ENCODE data around the gene ZNF688. TPM values are rescaled to one million over a fixed set of nuclear protein-coding genes. Genes with fewer than 3 reads are reported as not detected.
A peak's percentile ranks its signal among the peaks of the same experiment; 100 is the strongest.

ZNF688 gene
- total and polyA plus RNA-seq, 2 of the 13 experiments (the other 11 are each of a cell fraction or from before 2014, with no cell fraction given), result 2.4 to 5.4 TPM

DNA sequence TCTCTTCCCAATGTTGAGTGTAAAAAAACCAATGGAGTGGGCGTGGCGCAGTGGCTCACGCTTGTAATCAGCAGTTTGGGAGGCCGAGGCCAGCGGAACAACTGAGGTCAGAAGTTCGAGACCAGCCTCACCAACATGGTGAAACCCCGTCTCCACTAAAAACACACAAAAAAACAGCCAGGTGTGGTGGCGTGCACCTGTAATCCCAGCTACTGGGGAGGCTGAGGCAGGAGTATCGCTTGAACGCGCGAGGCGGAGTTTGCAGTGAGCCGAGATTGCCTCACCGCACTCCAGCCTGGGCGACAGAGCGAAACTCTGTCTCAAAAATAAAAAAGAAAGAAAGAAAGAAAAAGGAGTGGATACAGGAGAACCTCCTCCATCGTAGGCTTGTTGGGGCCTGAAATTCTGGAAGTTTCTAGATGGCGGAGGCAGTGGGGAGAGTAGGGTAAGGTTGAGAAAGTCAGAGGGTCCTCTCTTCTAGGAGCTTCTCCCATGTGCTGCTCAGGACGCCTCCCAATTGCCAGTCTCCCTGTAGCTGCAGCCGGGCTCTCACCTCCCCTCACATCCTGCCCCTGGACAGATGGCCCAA is 12.6 kb downstream of the ZNF688 start (continued):
- TF ChIP-seq, protein P1, sequence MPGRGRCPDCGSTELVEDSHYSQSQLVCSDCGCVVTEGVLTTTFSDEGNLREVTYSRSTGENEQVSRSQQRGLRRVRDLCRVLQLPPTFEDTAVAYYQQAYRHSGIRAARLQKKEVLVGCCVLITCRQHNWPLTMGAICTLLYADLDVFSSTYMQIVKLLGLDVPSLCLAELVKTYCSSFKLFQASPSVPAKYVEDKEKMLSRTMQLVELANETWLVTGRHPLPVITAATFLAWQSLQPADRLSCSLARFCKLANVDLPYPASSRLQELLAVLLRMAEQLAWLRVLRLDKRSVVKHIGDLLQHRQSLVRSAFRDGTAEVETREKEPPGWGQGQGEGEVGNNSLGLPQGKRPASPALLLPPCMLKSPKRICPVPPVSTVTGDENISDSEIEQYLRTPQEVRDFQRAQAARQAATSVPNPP (CRISPR knock-in tag; IDR thresholded peaks at IDR 0.05), result 0 out of 2 replicates have a peak, but pooled peaks have one; percentile 33
- TF ChIP-seq, protein P2, sequence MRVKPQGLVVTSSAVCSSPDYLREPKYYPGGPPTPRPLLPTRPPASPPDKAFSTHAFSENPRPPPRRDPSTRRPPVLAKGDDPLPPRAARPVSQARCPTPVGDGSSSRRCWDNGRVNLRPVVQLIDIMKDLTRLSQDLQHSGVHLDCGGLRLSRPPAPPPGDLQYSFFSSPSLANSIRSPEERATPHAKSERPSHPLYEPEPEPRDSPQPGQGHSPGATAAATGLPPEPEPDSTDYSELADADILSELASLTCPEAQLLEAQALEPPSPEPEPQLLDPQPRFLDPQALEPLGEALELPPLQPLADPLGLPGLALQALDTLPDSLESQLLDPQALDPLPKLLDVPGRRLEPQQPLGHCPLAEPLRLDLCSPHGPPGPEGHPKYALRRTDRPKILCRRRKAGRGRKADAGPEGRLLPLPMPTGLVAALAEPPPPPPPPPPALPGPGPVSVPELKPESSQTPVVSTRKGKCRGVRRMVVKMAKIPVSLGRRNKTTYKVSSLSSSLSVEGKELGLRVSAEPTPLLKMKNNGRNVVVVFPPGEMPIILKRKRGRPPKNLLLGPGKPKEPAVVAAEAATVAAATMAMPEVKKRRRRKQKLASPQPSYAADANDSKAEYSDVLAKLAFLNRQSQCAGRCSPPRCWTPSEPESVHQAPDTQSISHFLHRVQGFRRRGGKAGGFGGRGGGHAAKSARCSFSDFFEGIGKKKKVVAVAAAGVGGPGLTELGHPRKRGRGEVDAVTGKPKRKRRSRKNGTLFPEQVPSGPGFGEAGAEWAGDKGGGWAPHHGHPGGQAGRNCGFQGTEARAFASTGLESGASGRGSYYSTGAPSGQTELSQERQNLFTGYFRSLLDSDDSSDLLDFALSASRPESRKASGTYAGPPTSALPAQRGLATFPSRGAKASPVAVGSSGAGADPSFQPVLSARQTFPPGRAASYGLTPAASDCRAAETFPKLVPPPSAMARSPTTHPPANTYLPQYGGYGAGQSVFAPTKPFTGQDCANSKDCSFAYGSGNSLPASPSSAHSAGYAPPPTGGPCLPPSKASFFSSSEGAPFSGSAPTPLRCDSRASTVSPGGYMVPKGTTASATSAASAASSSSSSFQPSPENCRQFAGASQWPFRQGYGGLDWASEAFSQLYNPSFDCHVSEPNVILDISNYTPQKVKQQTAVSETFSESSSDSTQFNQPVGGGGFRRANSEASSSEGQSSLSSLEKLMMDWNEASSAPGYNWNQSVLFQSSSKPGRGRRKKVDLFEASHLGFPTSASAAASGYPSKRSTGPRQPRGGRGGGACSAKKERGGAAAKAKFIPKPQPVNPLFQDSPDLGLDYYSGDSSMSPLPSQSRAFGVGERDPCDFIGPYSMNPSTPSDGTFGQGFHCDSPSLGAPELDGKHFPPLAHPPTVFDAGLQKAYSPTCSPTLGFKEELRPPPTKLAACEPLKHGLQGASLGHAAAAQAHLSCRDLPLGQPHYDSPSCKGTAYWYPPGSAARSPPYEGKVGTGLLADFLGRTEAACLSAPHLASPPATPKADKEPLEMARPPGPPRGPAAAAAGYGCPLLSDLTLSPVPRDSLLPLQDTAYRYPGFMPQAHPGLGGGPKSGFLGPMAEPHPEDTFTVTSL (CRISPR knock-in tag; IDR thresholded peaks at IDR 0.05; ENCODE audit: borderline replicate concordance), result no peak
- no peak for TF ChIP-seq WIZ (CRISPR knock-in tag; IDR thresholded peaks at IDR 0.05)
- TF ChIP-seq SMAD3 (CRISPR knock-in tag; IDR thresholded peaks at IDR 0.05), result no peak
- TF ChIP-seq ZNF331 (CRISPR knock-in tag; IDR thresholded peaks at IDR 0.05), result no peak
- no peak for TF ChIP-seq JUN (CRISPR knock-in tag; IDR thresholded peaks at IDR 0.05)
- no peak for TF ChIP-seq ZNF572 (CRISPR knock-in tag; IDR thresholded peaks at IDR 0.05)
- TF ChIP-seq ZNF264 (CRISPR knock-in tag; IDR thresholded peaks at IDR 0.05), result no peak
- TF ChIP-seq MXI1 (IDR thresholded peaks at IDR 0.05; ENCODE audit: borderline replicate concordance, low read depth, low read length), result no peak
- no peak for TF ChIP-seq ZNF761 (CRISPR knock-in tag; conservative IDR thresholded peaks at IDR 0.05)
- TF ChIP-seq ASH2L (IDR thresholded peaks at IDR 0.05; ENCODE audit: insufficient read length, low read depth, low read length), result no peak
- no peak for TF ChIP-seq JARID2 (CRISPR knock-in tag; IDR thresholded peaks at IDR 0.05; ENCODE audit: insufficient replicate concordance)
- TF ChIP-seq, protein P3, sequence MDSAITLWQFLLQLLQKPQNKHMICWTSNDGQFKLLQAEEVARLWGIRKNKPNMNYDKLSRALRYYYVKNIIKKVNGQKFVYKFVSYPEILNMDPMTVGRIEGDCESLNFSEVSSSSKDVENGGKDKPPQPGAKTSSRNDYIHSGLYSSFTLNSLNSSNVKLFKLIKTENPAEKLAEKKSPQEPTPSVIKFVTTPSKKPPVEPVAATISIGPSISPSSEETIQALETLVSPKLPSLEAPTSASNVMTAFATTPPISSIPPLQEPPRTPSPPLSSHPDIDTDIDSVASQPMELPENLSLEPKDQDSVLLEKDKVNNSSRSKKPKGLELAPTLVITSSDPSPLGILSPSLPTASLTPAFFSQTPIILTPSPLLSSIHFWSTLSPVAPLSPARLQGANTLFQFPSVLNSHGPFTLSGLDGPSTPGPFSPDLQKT (CRISPR knock-in tag; IDR thresholded peaks at IDR 0.05; ENCODE audit: borderline replicate concordance), result no peak
- no peak for TF ChIP-seq MATR3 (CRISPR knock-in tag; IDR thresholded peaks at IDR 0.05)
- no peak for TF ChIP-seq PHF8 (CRISPR knock-in tag; IDR thresholded peaks at IDR 0.05)
- no peak for TF ChIP-seq FOXA3 (CRISPR knock-in tag; IDR thresholded peaks at IDR 0.05)
- TF ChIP-seq ZBTB3 (CRISPR knock-in tag; IDR thresholded peaks at IDR 0.05; ENCODE audit: borderline replicate concordance, low read depth), result no peak
- TF ChIP-seq RAD51 (IDR thresholded peaks at IDR 0.05; ENCODE audit: borderline replicate concordance), result no peak
- peak; percentile 22; the same call in 1 of the 2 replicates for TF ChIP-seq ZNF180 (CRISPR knock-in tag; IDR thresholded peaks at IDR 0.05; ENCODE audit: borderline replicate concordance, low read depth)
- TF ChIP-seq MIER2 (CRISPR knock-in tag; IDR thresholded peaks at IDR 0.05), result no peak
- TF ChIP-seq MYNN (CRISPR knock-in tag; IDR thresholded peaks at IDR 0.05; ENCODE audit: low read depth), result no peak
- TF ChIP-seq ZNF550 (CRISPR knock-in tag; IDR thresholded peaks at IDR 0.05; ENCODE audit: borderline replicate concordance), result no peak
- no peak for TF ChIP-seq ATRX (CRISPR knock-in tag; IDR thresholded peaks at IDR 0.05; ENCODE audit: borderline replicate concordance)
- no peak for TF ChIP-seq STAT5B (CRISPR knock-in tag; IDR thresholded peaks at IDR 0.05)
- no peak for TF ChIP-seq ZFX (CRISPR knock-in tag; IDR thresholded peaks at IDR 0.05; ENCODE audit: low read depth)

Data from HepG2 (cell line).